ENCODE measurements around the gene PTPRG. TPM values are rescaled to one million over a fixed set of nuclear protein-coding genes. Genes with fewer than 3 reads are reported as not detected.

Gene PTPRG
- total and polyA plus RNA-seq, 8 donors, result 50.9 to 88.4 (median 54.4) TPM

- intact Hi-C loops (cut with DNase I), result no loop called here
- TF ChIP-seq CTCF (IDR thresholded peaks at IDR 0.05), result no peak
- no peak overlapping the region for H3K27ac ChIP-seq
- no peak for DNase-seq
- no peak for ATAC-seq
- H3K36me3 ChIP-seq, result no peaks in the 10 kb centered on the region
- no peaks in the 10 kb centered on the region for H3K27me3 ChIP-seq
- H3K4me1 ChIP-seq, result no peaks in the 10 kb centered on the region
- no peaks in the 10 kb centered on the region for H3K9me3 ChIP-seq
- H3K4me3 ChIP-seq, result no peak overlapping the region
Observed at GRCh38 chr3:62011666-62012065, 450.3 kb downstream of the PTPRG start.

GRCh38 chr3:62013951-62014350, 452.6 kb downstream of the PTPRG start:
- TF ChIP-seq CTCF (IDR thresholded peaks at IDR 0.05), result no peak
- DNase-seq (peak in 2 of 4 donors; percentile 19 to 49), ATAC-seq (no peak)
- no peaks in the 10 kb centered on the region for H3K4me1 ChIP-seq
- H3K9me3 ChIP-seq, result no peaks in the 10 kb centered on the region
- no peaks in the 10 kb centered on the region for H3K27me3 ChIP-seq
- no peaks in the 10 kb centered on the region for H3K36me3 ChIP-seq
- H3K4me3 ChIP-seq, result no peak overlapping the region
- intact Hi-C loops (cut with DNase I), result no loop called here
- H3K27ac ChIP-seq, result no peak overlapping the region

- no peak for DNase-seq
- no peak overlapping the region for H3K4me3 ChIP-seq
- no peaks in the 10 kb centered on the region for H3K4me1 ChIP-seq
- no peaks in the 10 kb centered on the region for H3K9me3 ChIP-seq
- H3K36me3 ChIP-seq, result no peaks in the 10 kb centered on the region
- intact Hi-C loops (cut with DNase I), result no loop called here
- TF ChIP-seq CTCF (IDR thresholded peaks at IDR 0.05), result no peak
- no peaks in the 10 kb centered on the region for H3K27me3 ChIP-seq
- ATAC-seq, result no peak
- H3K27ac ChIP-seq, result no peak overlapping the region
Observed at GRCh38 chr3:62015111-62015510, 453.7 kb downstream of the PTPRG start.

GRCh38 chr3:62019906-62020305, 458.5 kb downstream of the PTPRG start:
- intact Hi-C loops (cut with DNase I), result no loop called here
- H3K4me3 ChIP-seq, result no peak overlapping the region
- no peak for ATAC-seq

GRCh38 chr3:62020706-62021105, 459.3 kb downstream of the PTPRG start:
- H3K27me3 ChIP-seq, result no peaks in the 10 kb centered on the region
- DNase-seq (no peak), ATAC-seq (no peak)
- H3K36me3 ChIP-seq, result no peaks in the 10 kb centered on the region
- no peaks in the 10 kb centered on the region for H3K4me1 ChIP-seq
- TF ChIP-seq CTCF (IDR thresholded peaks at IDR 0.05), result no peak
- H3K27ac ChIP-seq, result no peak overlapping the region
- intact Hi-C loops (cut with DNase I), result no loop called here
- H3K9me3 ChIP-seq, result no peaks in the 10 kb centered on the region
- no peak overlapping the region for H3K4me3 ChIP-seq

More at GRCh38 chr3:62019906-62020305, 458.5 kb downstream of the PTPRG start:
- Histone ChIP-seq H3K36me3 (no peaks in the 10 kb centered on the region), H3K27ac (no peak overlapping the region), H3K4me1 (no peaks in the 10 kb centered on the region), H3K27me3 (no peaks in the 10 kb centered on the region), H3K9me3 (no peaks in the 10 kb centered on the region)
- no peak for TF ChIP-seq CTCF (IDR thresholded peaks at IDR 0.05)
- no peak for DNase-seq

All from left lung (tissue), 10 donors.